Neuronal stem cell (in vitro differentiated cells): Measurements from ENCODE around the gene HBQ1.
"Not testable (repeated sequence)": the region's sequence is repeated elsewhere in the genome, so short reads cannot be mapped to it uniquely, and the experiment has no call there.

Source experiments
- DNase-seq: peaks from one replicate; pipeline ENCODE4 v3.0.0-alpha.2; 2013; ENCODE audit warnings: low spot score
- H2AFZ ChIP-seq: one replicate; pipeline ENCODE4 v1.6.1; 2013; ENCODE audit warnings: mild to moderate bottlenecking, low read length, inconsistent platforms
- H2AK5ac ChIP-seq: 2 replicates; pipeline ENCODE4 v1.6.1; 2013; ENCODE audit warnings: low read depth, mild to moderate bottlenecking, inconsistent platforms, low read length, moderate library complexity, mixed read lengths
- H2BK120ac ChIP-seq: 2 replicates; pipeline ENCODE4 v1.6.1; 2013; ENCODE audit warnings: low read depth, mild to moderate bottlenecking, inconsistent platforms, low read length, moderate library complexity, mixed read lengths
- H2BK12ac ChIP-seq: one replicate; pipeline ENCODE4 v1.6.1; 2013; ENCODE audit warnings: low read length, inconsistent platforms
- H2BK15ac ChIP-seq: 2 replicates; pipeline ENCODE4 v1.6.1; 2013; ENCODE audit warnings: mild to moderate bottlenecking, low read length, inconsistent platforms, mixed read lengths
- H2BK5ac ChIP-seq: one replicate; pipeline ENCODE4 v1.6.1; 2013; ENCODE audit warnings: inconsistent platforms, mild to moderate bottlenecking, low read length, moderate library complexity
- H3K14ac ChIP-seq: one replicate; pipeline ENCODE4 v1.6.1; 2013; ENCODE audit warnings: low read length, inconsistent platforms
- H3K18ac ChIP-seq: 2 replicates; pipeline ENCODE4 v1.6.1; 2013; ENCODE audit warnings: low read length, inconsistent platforms
- H3K23ac ChIP-seq: 2 replicates; pipeline ENCODE4 v1.6.1; 2013; ENCODE audit warnings: low read depth, mild to moderate bottlenecking, mixed read lengths, low read length, inconsistent platforms; ENCODE audit not compliant: poor library complexity
- H3K27ac ChIP-seq: replicated peaks from 3 replicates; pipeline ENCODE4 v1.5.1; 2013; ENCODE audit warnings: low read length, inconsistent platforms
- H3K27me3 ChIP-seq, 3 experiments: 2 replicates each; pipeline ENCODE4 v1.6.1; 2013; ENCODE audit warnings: low read length in 3 of 3, mild to moderate bottlenecking in 2 of 3, inconsistent platforms in 1 of 3, low read depth in 1 of 3, mixed read lengths in 1 of 3, moderate library complexity in 1 of 3; ENCODE audit not compliant: control insufficient read depth in 3 of 3, insufficient read depth in 3 of 3
- H3K36me3 ChIP-seq, 2 donors: replicated peaks in 1 of 2; 2 replicates each; pipeline ENCODE4 v1.6.1; 2013; ENCODE audit warnings: low read length in 2 of 2; ENCODE audit not compliant: control insufficient read depth in 2 of 2, insufficient read depth in 2 of 2
- H3K4ac ChIP-seq: 2 replicates; pipeline ENCODE4 v1.6.1; 2013; ENCODE audit warnings: inconsistent platforms, mild to moderate bottlenecking, low read length, moderate library complexity
- H3K4me1 ChIP-seq, 2 donors: 1 replicate in 1 of 2; 2 replicates in 1 of 2; pipeline ENCODE4 v1.6.1; 2013; ENCODE audit warnings: low read length in 2 of 2, low read depth in 1 of 2; ENCODE audit not compliant: control insufficient read depth in 2 of 2, insufficient read depth in 1 of 2
- H3K4me2 ChIP-seq: one replicate; pipeline ENCODE4 v1.6.1; 2013; ENCODE audit warnings: mild to moderate bottlenecking, low read length, inconsistent platforms; ENCODE audit not compliant: insufficient read depth, poor library complexity, severe bottlenecking
- H3K4me3 ChIP-seq, 2 donors: 2 replicates each; pipeline ENCODE4 v1.5.1; 2013; ENCODE audit warnings: low read length in 2 of 2, mild to moderate bottlenecking in 2 of 2, inconsistent platforms in 1 of 2, moderate library complexity in 1 of 2
- H3K79me1 ChIP-seq: one replicate; pipeline ENCODE4 v1.6.1; 2013; ENCODE audit warnings: low read depth, mild to moderate bottlenecking, inconsistent platforms, low read length, moderate library complexity
- H3K9ac ChIP-seq: one replicate; pipeline ENCODE4 v1.6.1; 2013; ENCODE audit warnings: mild to moderate bottlenecking, low read depth, low read length, inconsistent platforms; ENCODE audit not compliant: poor library complexity
- H3K9me3 ChIP-seq, 2 donors: replicated peaks in 1 of 2; 2 replicates each; pipeline versions ENCODE3 to v1.6.1; 2013; ENCODE audit warnings: low read length in 2 of 2, mild to moderate bottlenecking in 2 of 2, inconsistent platforms in 1 of 2, low read depth in 1 of 2, mixed read lengths in 1 of 2, moderate library complexity in 1 of 2; ENCODE audit not compliant: control insufficient read depth in 2 of 2, insufficient read depth in 1 of 2
- H4K8ac ChIP-seq: one replicate; pipeline ENCODE4 v1.6.1; 2013; ENCODE audit warnings: low read depth, mild to moderate bottlenecking, inconsistent platforms, low read length, moderate library complexity
- H4K91ac ChIP-seq: one replicate; pipeline ENCODE4 v1.6.1; 2013; ENCODE audit warnings: low read length, low read depth, mild to moderate bottlenecking, inconsistent platforms; ENCODE audit not compliant: poor library complexity
- WGBS, 2 donors: extraction: QIAGEN DNeasy Blood & Tissue Kit; methylation state at CpG; one replicate each; pipeline ENCODE4 v1.1.7; 2013; ENCODE audit warnings: missing lambda C conversion rate in 2 of 2, mixed read lengths in 1 of 2; ENCODE audit not compliant: insufficient read length in 2 of 2, insufficient replicate concordance in 1 of 2; ENCODE audit errors: extremely low coverage in 2 of 2; 5-methylcytosine and 5-hydroxymethylcytosine counted together

HBQ1 gene

DNA sequence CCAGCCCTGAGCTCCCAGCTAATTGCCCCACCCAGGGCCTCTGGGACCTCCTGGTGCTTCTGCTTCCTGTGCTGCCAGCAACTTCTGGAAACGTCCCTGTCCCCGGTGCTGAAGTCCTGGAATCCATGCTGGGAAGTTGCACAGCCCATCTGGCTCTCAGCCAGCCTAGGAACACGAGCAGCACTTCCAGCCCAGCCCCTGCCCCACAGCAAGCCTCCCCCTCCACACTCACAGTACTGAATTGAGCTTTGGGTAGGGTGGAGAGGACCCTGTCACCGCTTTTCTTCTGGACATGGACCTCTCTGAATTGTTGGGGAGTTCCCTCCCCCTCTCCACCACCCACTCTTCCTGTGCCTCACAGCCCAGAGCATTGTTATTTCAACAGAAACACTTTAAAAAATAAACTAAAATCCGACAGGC is 10.2 kb upstream of the HBQ1 start:
- H3K4me2 ChIP-seq, H4K8ac ChIP-seq, H2BK120ac ChIP-seq, H3K36me3 ChIP-seq, H3K4ac ChIP-seq, DNase-seq, H3K18ac ChIP-seq, H2BK15ac ChIP-seq, H4K91ac ChIP-seq, H2AFZ ChIP-seq, H3K4me3 ChIP-seq, H2BK12ac ChIP-seq, H3K9ac ChIP-seq, H2BK5ac ChIP-seq, H3K14ac ChIP-seq, H2AK5ac ChIP-seq, H3K23ac ChIP-seq, H3K27ac ChIP-seq, H3K9me3 ChIP-seq, H3K79me1 ChIP-seq: not testable (repeated sequence)
- Histone ChIP-seq H3K27me3 (peaks cover 37 to 81% (median 74%) of the 10 kb centered on the region in 3 experiments), H3K4me1 (peaks cover 0 to 11% of the 10 kb centered on the region in 2 donors)
- no CpG with 5 or more reads among the region's 5 CpGs for WGBS, 2 donors

DNA sequence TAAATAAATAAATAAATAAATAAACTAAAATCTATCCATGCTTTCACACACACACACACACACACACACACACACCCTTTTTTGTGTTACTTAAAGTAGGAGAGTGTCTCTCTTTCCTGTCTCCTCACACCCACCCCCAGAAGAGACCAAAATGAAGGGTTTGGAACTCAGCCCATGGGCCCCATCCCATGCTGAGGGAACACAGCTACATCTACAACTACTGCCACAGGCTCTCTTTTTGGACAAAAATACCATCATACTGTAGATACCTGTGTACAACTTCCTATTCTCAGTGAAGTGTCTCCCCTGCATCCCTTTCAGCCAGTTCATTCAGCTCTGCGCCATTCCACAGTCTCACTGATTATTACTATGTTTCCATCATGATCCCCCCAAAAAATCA is 9.5 kb upstream of the HBQ1 start:
- Histone ChIP-seq H3K18ac (no peak overlapping the region), H2AK5ac (no peak overlapping the region), H2BK12ac (no peak overlapping the region), H3K4me3 (no peak overlapping the region), H3K4ac (no peak overlapping the region), H3K23ac (no peak overlapping the region), H3K4me2 (no peak overlapping the region), H3K27me3 (peaks cover 36 to 80% (median 73%) of the 10 kb centered on the region in 3 experiments), H3K14ac (no peak overlapping the region), H3K79me1 (no peaks in the 10 kb centered on the region), H2BK120ac (no peak overlapping the region), H3K27ac (no peak overlapping the region), H3K9me3 (peaks cover 0 to 4% of the 10 kb centered on the region in 2 donors), H2BK15ac (no peak overlapping the region), H4K91ac (no peak overlapping the region), H2BK5ac (no peak overlapping the region), H3K36me3 (no peaks in the 10 kb centered on the region), H4K8ac (no peak overlapping the region), H2AFZ (no peak overlapping the region), H3K9ac (no peak overlapping the region), H3K4me1 (peaks cover 0 to 7% of the 10 kb centered on the region in 2 donors)
- WGBS, 2 donors: no CpG with 5 or more reads among the region's 1 CpG
- DNase-seq: no peak

DNA sequence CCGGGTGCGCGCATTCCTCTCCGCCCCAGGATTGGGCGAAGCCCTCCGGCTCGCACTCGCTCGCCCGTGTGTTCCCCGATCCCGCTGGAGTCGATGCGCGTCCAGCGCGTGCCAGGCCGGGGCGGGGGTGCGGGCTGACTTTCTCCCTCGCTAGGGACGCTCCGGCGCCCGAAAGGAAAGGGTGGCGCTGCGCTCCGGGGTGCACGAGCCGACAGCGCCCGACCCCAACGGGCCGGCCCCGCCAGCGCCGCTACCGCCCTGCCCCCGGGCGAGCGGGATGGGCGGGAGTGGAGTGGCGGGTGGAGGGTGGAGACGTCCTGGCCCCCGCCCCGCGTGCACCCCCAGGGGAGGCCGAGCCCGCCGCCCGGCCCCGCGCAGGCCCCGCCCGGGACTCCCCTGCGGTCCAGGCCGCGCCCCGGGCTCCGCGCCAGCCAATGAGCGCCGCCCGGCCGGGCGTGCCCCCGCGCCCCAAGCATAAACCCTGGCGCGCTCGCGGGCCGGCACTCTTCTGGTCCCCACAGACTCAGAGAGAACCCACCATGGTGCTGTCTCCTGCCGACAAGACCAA is 7.8 kb upstream of the HBQ1 start, which contains the start of gene HBA2:
Gene HBA2 (plus strand): TSS at position 503 of the 568 bp plus-strand sequence. CDS start 37 bp downstream, at position 540.
- peaks cover 23 to 72% (median 66%) of the 10 kb centered on the region in 3 experiments for H3K27me3 ChIP-seq
- not testable (repeated sequence) for H3K27ac ChIP-seq, H4K8ac ChIP-seq, H2BK5ac ChIP-seq, H4K91ac ChIP-seq, H3K4me2 ChIP-seq, H2BK12ac ChIP-seq, H2AK5ac ChIP-seq, H3K4me3 ChIP-seq, H3K14ac ChIP-seq, H2BK120ac ChIP-seq, H3K9ac ChIP-seq, H3K79me1 ChIP-seq, H3K18ac ChIP-seq, H2BK15ac ChIP-seq, H3K23ac ChIP-seq, H3K36me3 ChIP-seq, H3K9me3 ChIP-seq, H3K4ac ChIP-seq, H3K4me1 ChIP-seq, H2AFZ ChIP-seq, DNase-seq
- no CpG with 5 or more reads among the region's 74 CpGs for WGBS, 2 donors

DNA sequence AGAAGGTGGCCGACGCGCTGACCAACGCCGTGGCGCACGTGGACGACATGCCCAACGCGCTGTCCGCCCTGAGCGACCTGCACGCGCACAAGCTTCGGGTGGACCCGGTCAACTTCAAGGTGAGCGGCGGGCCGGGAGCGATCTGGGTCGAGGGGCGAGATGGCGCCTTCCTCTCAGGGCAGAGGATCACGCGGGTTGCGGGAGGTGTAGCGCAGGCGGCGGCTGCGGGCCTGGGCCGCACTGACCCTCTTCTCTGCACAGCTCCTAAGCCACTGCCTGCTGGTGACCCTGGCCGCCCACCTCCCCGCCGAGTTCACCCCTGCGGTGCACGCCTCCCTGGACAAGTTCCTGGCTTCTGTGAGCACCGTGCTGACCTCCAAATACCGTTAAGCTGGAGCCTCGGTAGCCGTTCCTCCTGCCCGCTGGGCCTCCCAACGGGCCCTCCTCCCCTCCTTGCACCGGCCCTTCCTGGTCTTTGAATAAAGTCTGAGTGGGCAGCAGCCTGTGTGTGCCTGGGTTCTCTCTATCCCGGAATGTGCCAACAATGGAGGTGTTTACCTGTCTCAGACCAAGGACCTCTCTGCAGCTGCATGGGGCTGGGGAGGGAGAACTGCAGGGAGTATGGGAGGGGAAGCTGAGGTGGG is 6.9 kb upstream of the HBQ1 start:
- H3K79me1 ChIP-seq, H3K9ac ChIP-seq, H2AFZ ChIP-seq, DNase-seq, H3K23ac ChIP-seq, H3K14ac ChIP-seq, H2BK12ac ChIP-seq, H2BK5ac ChIP-seq, H3K18ac ChIP-seq, H2BK15ac ChIP-seq, H2AK5ac ChIP-seq, H3K36me3 ChIP-seq, H4K8ac ChIP-seq, H3K4ac ChIP-seq, H3K9me3 ChIP-seq, H3K4me3 ChIP-seq, H3K4me2 ChIP-seq, H4K91ac ChIP-seq, H3K4me1 ChIP-seq, H2BK120ac ChIP-seq, H3K27ac ChIP-seq: not testable (repeated sequence)
- WGBS, 2 donors: no CpG with 5 or more reads among the region's 44 CpGs
- peaks cover 26 to 72% (median 66%) of the 10 kb centered on the region in 3 experiments for H3K27me3 ChIP-seq
